ENCODE measurements around the gene SPRR4. TPM values are rescaled to one million over a fixed set of nuclear protein-coding genes. Genes with fewer than 3 reads are reported as not detected.

Gene SPRR4, protein sequence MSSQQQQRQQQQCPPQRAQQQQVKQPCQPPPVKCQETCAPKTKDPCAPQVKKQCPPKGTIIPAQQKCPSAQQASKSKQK
- total RNA-seq = not detected in 2 replicates

DNA sequence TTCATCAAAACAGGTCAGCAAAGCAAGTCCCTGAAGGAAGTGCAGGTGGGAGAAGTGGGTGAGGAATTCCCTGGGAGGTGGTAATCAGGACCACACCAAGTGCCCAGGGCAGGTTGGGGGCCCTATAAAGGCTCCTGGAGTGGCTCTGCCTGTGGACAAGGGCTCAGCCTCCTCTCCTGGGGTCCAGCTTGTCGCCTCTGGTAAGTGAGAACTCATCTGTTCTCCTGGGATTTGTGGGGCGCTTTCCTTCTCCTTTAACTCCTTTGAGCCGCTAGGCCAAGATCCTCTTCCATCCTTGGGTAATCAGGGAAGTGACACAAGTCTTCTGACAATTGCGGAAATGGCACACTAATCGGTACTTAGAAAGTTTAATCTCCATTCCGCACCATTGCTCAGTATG, at the start of gene SPRR4:
TSS of gene SPRR4 (plus strand) at position 154 of the 400 bp plus-strand sequence. CDS start 1,243 bp downstream, outside the sequence.
- DNase-seq = no peak

DNA sequence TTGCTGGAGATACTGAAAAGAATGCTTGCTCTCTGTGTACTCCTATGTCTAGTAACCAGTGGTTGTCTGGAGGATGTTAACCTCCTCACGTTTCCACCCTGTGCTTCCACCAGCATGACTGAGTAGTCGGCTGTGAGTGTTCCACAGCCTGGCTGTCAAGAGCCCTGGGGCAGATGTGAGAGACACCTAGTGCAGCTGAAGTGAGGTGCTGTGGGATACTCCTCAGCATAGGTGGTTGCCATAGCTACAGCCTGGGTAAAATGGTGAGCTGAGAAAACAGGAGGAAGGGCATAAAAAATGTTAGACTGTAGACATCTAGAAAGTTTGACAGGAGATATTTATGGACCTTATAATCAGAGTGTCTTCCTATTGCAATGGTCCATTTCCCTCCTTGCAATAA, 46.3 kb upstream of the SPRR4 start:
- DNase-seq = no peak

DNA sequence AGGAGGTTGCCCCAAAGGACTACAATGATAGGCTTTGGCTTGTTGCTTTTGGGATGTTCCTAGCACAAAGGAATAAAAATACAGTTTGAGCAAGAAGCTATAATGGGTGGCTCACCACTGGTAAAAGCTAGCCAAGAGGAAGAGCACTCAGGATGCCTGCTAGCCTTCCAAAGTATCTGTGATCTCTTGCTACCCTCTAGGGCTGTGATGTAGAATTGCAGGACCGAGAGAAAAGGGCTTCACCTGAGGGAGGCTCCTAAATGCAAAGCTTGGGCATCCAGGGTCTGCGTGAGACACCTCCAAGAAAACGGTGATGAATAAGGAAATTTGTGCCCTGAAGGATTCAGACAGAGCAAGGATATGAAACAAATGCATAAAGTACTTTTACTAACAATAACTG, 44.4 kb upstream of the SPRR4 start:
- no peak for DNase-seq

DNA sequence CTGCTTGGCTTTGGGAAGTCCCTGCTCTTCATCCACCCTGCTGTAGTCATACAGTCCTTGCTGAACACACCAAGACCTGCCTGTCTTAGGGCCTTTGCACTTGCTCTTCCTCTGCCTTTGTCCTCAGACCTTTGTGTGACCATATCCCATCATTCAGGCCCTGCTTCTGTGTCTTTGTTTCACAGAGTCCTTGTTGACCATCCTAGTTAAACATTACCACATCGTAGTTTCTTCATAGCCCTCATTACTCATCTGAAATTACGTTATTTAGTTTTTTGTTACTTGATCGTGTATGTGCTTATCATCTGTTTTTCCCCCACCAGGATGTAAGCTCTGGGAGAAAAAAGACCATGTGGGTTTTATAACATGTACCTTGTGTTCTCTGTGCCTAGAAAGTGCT, 41.8 kb upstream of the SPRR4 start:
- DNase-seq = no peak

DNA sequence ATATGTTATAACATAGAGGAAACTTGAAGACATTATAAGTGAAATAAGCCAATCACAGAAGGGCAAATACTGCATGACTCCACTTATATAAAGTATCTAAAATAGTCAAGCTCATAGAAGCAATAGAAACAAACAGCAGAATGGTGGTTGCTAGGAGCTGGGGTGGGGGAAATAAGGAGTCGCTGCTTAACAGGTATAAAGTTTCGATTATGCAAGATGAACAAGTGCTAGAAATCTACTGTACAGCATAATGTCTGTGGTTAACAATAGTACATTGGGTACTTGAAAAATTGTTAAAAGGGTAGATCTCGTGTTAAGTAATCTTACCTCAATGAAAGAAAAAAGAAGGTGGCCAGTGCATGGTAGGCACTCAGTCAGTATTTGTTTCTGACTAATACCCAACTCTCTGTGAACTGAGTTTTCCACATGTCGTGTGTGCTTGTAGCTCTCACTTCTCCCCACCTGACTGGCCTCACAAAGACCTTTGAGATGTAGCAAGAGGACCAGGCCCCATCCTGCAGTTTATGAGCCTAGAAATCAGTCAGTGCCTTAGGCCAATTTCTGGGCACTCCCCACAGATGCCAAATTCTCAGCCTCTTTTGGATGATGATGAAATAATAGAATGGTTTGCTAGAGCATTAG, 38.2 kb upstream of the SPRR4 start:
- DNase-seq = no peak

DNA sequence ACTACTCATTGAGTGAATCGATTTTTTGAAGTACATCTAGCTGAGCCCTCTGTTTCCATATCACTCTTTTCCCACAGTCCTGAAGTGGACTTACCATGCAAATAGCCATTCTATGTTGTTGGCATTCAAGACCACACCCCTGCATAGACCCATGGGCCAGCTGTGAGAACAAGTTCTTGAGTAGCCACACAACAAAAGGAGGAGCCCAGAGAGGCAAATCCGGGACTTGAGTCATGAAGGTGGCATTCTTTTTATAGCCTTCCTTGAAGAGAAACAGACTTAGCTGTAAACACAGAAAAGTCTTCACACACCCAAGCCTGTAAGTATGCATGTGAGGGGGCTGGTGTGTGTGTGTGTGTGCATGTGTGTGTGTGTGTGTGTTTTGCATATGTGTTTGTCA, 37.3 kb upstream of the SPRR4 start:
- no peak for DNase-seq

DNA sequence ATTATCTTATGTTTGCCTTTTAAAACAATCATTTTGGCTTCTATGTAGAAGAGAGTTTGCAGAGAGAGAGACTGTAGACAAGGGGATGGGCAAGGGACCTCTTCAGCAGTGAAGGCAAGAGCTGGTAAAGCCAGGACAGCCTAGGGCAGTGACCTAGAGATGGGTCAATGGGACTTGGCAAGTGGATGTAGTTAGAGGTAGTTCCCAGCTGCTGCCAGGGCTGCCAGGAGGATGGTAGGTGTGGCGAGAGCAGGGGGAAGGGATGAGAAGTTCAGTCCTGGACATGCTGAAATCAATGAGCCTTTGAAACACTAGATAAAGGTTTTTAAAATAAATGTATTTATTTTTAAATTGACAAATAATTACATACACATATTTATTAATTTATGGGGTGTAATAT, 29.8 kb upstream of the SPRR4 start:
- DNase-seq = no peak

DNA sequence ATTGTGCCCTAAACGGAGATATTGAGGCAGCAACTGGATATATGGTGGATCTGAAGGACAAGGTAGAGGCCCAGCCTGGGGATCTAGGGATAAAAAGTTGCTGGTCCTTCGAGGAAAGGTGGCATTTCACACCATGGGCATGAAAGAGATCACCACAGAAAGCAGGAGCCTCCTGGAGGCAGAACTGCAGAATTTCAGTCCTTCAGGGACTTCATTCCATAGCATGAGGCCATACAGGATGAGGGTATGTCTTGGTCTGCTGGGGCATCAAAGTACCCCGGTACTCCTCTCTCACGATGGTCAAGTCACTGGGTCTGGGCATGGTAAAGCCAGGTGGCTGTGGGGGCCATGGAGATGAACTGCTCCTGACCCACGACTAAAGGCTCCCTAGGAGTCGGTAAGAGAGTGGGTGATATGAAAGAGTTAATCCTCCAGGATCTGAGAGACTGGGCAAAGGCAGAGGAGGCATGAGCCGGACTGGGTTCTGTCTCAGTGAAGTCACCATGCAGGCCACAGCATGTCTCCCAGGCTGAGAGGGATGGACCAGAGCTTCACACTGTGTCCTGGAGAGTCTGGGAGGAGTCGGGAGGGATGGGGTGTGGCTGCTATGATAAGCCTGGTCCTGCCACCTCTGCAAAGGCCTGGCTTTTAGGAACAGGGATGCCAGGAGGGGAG, 29.3 kb upstream of the SPRR4 start:
- no peak for DNase-seq

DNA sequence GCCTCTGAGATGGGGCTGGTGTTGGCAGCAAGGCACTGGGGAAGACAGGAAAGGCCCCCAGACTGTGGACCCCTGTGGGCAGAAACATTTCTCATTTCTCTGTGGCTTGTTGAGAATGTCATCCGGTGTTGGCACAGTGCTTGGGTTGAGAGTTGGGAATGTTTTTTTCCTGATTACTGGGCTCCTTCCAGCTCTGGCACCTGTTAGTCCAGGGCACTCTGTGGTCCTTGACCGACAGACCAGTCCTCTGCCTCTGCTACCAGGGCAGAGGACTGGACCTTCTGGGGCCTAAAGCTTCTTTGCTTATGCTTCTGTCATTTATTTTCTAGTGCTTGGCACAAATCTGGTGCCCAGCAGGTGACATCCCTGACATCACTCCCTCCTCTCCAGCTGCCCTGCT, 28.3 kb upstream of the SPRR4 start:
- no peak for DNase-seq

DNA sequence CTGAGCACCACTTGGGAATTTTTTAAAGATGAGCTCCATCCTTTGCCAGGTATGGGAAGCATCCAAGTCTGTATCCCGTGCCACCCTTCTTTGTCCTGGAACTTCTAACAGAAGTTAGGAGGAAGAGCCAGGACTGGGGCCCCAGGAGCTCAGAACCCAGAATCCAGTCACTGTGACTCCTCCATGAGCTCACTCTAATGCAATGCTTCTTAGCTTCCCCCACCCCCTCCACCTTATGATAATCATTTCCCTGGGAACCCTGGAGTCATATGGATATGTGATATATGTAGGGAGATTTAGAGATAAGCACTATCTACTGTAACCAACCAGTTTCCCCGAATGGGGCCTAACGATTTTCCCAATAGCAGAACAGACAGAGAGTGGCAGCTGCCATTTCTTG, 24.2 kb upstream of the SPRR4 start:
- DNase-seq = no peak

DNA sequence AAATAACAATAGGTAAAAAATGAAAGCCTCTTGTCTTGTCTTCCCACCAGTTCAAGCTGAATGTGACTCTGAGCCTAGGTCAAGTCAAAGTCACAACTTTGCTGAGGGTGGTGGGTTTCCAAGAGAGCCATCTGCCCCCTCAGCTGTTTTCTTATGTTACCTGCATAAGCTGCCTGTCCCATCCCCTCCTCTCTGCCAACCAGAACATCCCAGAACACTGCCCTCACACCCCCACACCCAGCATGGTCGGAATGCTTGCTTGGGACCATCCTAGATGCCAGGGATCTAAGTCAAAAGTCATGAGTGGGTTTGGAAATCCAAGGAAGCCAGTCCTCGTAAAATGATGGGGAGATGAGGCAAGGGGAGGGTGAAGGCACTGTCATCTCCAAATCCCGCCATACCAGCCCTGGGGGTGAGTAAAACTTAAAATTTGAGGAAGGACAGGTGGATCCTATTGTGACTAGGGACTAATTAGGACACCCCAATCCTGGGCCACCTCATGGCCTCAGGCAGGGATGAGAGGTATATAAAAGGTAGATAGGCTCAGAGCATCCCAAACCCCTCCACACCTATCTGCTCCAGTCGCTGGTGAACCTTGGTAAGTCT, 23.7 kb upstream of the SPRR4 start, which contains the start of gene SPRR5:
TSS of gene SPRR5 (plus strand) at position 556 of the 606 bp plus-strand sequence. CDS start 1,349 bp downstream, outside the sequence.
- no peak for DNase-seq

DNA sequence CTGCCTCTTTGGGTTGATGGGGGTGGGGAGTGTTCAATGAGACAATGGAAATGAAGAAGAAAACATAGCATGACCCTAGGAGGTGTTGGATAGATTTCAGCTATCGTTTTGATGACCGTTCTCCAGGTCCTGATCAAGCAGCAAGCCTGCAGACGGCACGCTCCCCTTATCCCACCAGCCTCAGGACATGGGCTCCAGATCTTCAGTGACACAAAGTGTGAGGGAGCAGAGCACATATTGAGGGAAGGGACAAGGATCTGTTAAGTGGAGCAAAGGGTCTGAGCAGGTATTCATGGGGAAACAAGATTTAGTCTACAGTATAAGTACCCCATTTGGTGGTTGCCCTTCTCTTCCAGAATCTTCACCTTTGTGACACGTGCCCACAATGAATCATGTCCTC, 18.7 kb upstream of the SPRR4 start:
- DNase-seq = no peak

DNA sequence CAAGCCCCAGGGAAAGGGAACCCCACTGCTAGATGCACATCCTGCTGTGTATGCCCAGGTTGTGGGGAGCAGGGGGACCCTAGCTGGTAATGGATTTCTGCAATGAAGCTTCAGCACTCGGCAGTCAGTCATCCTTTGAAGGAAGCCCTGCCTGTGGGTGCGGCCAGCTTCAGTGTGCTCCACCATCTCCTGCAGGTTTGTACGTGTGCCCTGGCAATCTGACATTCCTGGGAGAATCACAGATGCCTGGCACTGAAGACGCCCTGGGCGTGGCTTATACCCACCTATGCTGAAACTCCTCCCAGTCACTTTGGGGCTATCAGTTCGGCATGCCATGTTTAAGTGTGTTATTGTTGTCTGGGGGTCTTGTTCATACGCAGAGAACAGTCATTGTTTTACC, 16.7 kb upstream of the SPRR4 start:
- DNase-seq = no peak

DNA sequence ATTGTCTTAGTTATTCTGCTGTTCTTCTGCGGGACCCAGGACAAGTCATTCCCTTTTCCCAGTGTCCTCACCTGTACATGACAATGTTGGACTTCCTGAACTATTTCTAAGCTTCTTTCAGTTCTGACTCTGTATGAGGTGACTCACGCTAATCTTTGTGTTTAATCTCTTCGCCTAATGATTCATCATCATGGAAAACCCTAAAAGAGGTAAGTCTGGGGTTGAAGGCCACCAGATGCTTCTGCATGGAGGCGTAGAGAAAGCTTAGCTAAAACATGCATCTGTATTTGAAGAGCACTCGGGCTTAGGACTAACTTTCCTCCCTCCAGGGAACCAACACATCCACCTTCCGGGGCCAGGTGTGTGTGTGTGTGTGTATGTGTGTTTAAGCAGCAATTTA, 16.0 kb upstream of the SPRR4 start:
- no peak for DNase-seq

DNA sequence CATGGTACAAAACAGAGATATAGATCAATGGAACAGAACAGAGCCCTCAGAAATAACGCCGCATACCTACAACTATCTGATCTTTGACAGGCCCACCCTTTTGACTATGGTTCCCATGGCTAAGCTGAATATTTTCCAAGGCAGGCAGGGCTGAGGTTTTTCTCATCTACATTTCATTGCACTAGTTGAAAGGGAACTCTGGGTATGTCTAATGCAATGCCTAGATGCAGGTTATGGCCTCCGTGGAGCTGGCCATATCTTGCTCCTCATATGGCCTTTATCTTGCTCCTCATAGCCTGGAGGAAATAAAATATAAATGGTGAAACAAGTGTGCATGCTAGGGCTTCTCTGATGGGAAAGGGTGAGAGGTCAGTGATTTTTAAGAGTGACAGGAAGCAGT, 12.9 kb upstream of the SPRR4 start:
- no peak for DNase-seq

DNA sequence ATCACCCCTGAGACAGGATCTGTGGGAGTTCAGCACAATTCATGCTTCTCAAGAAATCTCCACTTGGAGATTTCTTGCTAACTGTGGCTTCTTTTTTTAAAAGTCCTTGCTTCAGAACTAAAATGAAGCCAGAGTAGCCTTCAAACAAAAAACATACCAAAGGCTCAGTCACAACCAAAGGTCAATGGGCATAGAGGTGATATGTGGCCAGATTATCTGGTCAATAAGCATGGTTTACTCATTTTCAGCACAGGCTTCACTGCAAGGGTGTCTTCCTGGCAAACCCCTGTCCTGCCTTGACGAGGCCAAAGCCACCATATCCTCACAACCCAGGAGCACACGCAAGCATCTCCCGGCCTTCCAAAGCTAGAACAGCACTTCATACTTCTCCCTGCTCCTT, 11.2 kb upstream of the SPRR4 start:
- DNase-seq = no peak

DNA sequence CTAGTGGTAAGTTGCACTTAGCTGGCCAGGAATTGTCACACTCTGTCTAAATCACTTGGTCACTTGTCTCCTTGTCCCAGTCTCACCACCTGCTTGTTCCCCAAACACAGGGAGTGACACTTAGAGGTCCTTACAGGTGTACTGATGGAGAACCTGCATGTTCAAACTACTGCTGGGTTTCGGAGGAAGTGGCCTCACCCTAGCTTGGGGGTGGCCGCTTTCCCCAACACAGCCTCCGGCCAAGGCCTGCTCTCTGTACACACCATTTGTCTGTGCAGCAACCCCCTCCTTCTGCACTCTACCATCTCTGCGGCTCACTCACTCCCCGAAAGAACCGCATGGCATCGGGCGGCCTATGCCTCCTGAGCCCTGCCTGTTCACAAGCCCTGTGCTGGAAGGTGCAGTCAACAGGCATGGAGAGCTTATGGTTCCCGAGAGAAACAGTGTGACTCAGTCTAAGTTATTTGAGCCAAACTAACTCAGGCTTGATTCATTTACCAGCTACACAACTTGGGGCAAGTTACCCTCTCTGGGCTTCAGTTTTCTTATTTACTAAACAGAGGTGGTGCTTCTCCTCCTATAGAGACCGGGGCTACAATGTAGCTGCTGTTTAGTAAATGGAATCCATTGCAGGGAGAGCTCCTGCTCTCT, 10.5 kb upstream of the SPRR4 start:
- no peak for DNase-seq

DNA sequence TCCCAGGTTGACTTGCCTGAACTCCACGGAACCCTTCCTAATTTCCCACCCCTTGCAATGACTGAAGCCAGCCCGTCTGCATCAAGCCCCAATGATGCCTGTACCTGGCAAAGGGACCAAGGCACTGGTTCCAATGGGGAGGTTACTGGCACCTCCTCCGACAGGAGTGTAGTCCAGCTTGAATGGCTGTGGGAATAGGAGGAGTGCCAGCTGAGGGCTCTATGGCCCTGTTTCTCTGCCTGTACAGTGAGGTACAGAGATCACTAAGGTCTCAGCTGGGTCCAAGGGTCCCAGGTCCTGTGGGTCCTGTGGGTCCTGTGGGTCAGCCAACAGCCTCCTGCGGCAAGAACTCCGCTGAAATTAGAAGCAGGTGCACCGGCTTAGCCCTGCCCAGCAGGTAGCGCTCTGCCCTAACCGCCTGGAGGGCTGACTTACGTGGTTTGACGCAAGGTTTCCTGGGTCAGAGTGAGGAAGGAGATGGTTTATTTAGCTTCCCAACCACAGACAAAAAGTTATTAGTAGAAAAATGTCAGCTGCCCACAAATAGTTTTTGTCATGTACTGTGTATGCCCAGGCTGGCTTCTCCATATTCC, 9.9 kb upstream of the SPRR4 start:
- DNase-seq = no peak

DNA sequence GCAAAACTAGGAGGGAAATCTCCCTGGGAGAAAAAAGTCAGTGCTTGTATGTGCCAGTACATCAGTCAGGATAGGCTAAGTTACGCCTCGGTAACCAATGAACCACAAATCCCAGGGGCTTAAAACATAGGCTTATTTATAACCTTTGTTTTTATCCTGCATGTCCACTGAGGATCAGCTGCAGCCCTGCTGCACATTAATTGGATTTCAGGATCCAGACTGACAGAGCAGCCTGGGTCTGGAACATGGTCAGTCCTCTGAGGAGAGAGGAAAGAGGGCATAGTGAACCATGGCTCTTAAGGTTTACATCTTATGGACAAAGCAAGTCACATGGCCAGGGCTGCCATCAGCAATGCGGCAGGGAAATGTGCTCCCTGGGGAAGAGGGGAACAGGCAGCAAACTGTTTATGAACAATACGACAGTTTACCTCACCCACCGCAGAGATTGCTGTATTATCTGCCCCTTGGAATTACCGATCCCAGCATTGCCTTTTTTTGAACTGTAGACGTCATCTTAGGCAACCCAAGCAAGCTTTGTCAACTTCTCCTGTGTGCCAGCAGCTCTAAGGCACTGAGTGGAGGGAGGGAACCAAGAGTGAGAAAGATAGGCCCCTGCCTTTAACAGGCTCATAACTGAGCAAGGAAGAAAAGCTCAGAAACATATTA, 9.1 kb upstream of the SPRR4 start:
- no peak for DNase-seq

DNA sequence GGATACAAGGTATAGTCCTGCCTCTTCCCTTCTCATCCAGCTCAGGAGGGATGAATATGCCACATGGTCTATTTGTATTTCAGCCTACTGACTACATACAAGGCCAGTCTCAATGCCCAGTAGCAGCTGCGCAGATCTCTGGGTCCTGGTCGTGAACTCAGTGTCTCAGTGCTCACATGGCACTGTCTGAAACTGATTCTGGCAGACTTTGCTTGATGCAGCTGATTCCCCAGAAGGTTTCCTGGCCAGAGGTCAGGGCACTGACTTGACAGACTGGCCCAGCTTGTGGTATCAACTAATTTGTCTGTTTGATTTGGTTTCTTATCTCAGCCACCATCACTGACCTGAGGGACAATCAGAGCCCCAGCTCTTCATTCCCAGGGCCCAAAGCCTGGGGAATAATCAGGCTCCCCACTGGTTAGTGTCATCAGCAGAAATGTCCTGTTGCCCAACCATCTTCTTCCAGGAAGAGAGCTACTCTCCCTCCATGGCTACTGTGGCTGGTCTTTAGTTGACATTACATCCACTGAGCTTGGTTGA, 7.5 kb upstream of the SPRR4 start:
- DNase-seq = no peak

DNA sequence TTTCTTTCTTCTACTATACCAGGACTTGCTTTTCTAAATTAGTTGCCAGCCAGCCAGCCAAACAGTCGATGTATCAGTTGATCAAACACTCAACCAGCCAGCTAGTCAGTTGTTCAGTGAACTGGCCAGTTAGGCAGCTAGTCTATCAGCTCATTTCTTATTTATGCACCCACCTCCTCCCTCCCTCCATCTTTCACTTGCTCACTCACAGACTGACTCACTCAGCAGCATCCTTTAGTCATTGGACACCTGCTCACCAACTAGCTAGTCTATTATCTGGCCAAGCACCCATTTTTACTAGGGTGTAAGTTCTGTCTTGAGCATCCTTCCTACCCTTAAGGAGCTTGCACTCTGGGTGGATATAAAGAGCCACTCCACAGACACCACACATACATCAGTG, 5.9 kb upstream of the SPRR4 start:
- DNase-seq = no peak

DNA sequence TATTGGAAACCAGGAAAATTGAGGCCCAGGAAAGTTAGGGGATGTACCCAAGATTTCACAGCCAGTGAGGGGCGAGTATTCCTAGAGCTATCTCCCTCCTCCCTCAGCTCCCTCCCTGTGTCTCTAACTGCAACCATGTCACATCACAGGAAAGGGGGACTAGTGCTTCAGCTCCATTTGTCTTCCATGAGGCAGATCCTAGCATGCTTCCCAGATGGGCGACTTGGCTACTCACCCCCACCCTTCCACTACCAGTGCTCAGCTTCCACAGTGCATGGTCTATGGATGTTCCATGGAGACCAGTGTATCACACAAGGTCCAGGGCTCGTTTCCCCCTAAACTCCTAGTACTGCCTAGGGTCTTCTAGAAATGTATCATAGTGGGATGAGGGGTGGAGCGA, 4.6 kb upstream of the SPRR4 start:
- DNase-seq = no peak

Data from dermis blood vessel endothelial cell (primary cell).